ENCODE measurements around the gene ONECUT1.
A peak's percentile ranks its signal among the peaks of the same experiment; 100 is the strongest.
"Not testable (repeated sequence)": the region's sequence is repeated elsewhere in the genome, so short reads cannot be mapped to it uniquely, and the experiment has no call there.

Gene ONECUT1

DNA sequence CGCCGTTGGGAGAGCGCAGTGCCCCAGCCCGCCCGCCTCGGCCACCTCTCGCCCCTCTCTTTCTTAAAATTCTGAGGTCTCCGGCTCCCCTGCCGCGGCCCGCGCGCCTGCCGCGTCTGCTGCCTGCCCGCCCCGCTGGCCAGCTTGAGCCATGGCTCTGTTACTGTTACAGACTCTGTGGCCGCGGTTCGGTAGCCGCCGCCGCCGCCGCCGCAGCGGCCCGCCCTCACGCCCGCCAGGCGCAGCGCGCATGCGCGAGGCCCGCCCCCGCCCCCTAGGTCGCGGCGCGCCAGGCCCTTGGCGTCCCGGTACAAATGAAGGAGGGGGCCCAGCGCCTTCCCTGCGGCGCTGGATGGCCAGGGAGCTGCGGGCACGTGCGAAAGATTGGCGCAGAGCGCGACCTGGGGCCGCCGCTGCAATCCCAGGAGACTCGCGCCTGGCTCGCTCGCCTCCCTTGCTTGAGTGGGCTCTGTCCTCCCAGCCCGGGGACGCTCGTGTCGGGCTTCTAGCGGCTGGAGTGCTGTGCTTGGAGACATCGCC, at the start of gene ONECUT1:
ONECUT1 (minus strand) TSS at position 168 of the 540 bp plus-strand sequence. CDS start 452 bp downstream, outside the sequence.
- peak within 1 kb of the TSS; percentile 78 for H3K4me3 ChIP-seq
- no peak within 1 kb of the TSS for H3K27ac ChIP-seq
- TF ChIP-seq FOXP2 (optimal IDR thresholded peaks at IDR 0.05; ENCODE audit: control extremely low read depth, extremely low read length, insufficient read depth) (no peak), EZH2 (IDR thresholded peaks at IDR 0.05) (no peak), POLR2AphosphoS5 (IDR thresholded peaks at IDR 0.05; ENCODE audit: borderline replicate concordance, low read depth, low read length) (no peak)
- no peak within 1 kb of the TSS for H3K9ac ChIP-seq (ENCODE audit: insufficient read length)
- no peaks in the 10 kb centered on the region for H3K9me3 ChIP-seq (ENCODE audit: low read depth, low read length)
- H3K36me3 ChIP-seq (ENCODE audit: insufficient read depth, low read length): no peaks in the 10 kb centered on the region
- no peak for DNase-seq (ENCODE audit: low read depth, low spot score)

- Histone ChIP-seq H3K4me3 (no peak overlapping the region), H3K9me3 (ENCODE audit: low read depth, low read length) (no peaks in the 10 kb centered on the region), H3K27ac (no peak overlapping the region), H3K36me3 (ENCODE audit: insufficient read depth, low read length) (no peaks in the 10 kb centered on the region), H3K9ac (ENCODE audit: insufficient read length) (no peak overlapping the region)
- TF ChIP-seq EZH2 (IDR thresholded peaks at IDR 0.05) (no peak), FOXP2 (optimal IDR thresholded peaks at IDR 0.05; ENCODE audit: control extremely low read depth, extremely low read length, insufficient read depth) (no peak), POLR2AphosphoS5 (IDR thresholded peaks at IDR 0.05; ENCODE audit: borderline replicate concordance, low read depth, low read length) (no peak)
- no peak for DNase-seq (ENCODE audit: low read depth, low spot score)
Measured at GRCh38 chr15:52834379-52834778, 44.2 kb upstream of the ONECUT1 start.

DNA sequence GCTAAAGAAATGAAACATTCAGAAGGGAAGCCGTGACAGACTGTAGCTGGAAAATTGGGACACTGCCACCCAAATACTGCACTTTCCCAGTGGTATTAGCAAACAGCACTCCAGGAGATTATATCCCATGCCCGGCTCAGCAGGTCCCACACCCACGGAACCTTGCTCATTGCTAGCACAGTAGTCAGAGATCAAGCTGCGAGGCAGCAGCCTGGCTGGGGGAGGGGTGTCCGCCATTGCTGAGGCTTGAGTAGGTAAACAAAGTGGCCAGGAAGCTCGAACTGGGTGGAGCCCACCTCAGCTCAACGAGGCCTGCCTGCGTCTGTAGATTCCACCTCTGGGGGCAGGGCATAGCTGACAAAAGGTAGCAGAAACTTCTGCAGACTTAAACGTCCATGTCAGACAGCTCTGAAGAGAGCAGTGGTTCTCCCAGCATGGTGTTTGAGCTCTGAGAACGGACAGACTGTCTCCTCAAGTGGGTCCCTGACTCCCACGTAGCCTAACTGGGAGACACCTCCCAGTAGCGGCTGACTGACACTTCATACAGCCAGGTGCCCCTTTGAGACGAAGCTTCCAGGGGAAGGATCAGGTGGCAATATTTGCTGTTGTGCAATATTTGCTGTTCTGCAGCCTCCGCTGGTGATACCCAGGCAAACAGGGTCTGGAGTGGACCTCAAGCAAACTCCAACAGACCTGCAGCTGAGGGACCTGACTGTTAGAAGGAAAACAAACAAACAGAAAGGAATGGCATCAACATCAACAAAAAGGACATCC, 34.2 kb upstream of the ONECUT1 start:
- not testable (repeated sequence) for H3K4me3 ChIP-seq; H3K9me3 ChIP-seq (ENCODE audit: low read depth, low read length); H3K27ac ChIP-seq; DNase-seq (ENCODE audit: low read depth, low spot score); H3K9ac ChIP-seq (ENCODE audit: insufficient read length); H3K36me3 ChIP-seq (ENCODE audit: insufficient read depth, low read length)

DNA sequence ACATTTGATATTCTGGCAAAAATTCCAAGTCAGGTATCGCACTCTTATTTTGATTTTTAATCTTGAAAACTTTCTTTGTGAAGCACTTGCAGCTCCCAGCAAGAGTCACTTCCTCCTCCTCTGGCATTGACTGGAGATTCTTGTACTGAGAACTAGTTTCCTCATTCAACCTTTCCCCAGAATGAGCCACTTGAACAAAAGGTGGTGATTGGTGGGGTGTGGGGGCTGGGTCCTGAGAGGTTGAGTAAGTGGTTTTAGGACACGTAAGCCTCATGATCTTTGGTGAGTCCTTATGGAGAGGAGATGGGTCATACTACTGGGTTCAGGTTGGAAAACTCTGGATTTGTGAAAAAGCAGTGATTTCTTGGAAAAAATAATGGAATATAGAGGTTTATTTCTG, 32.3 kb upstream of the ONECUT1 start:
- DNase-seq (ENCODE audit: low read depth, low spot score): no peak
- TF ChIP-seq FOXP2 (optimal IDR thresholded peaks at IDR 0.05; ENCODE audit: control extremely low read depth, extremely low read length, insufficient read depth) (no peak), EZH2 (IDR thresholded peaks at IDR 0.05) (no peak), POLR2AphosphoS5 (IDR thresholded peaks at IDR 0.05; ENCODE audit: borderline replicate concordance, low read depth, low read length) (no peak)
- Histone ChIP-seq H3K27ac (no peak overlapping the region), H3K4me3 (no peak overlapping the region), H3K9ac (ENCODE audit: insufficient read length) (no peak overlapping the region), H3K36me3 (ENCODE audit: insufficient read depth, low read length) (no peaks in the 10 kb centered on the region), H3K9me3 (ENCODE audit: low read depth, low read length) (no peaks in the 10 kb centered on the region)

- no peak overlapping the region for H3K9ac ChIP-seq (ENCODE audit: insufficient read length)
- no peaks in the 10 kb centered on the region for H3K9me3 ChIP-seq (ENCODE audit: low read depth, low read length)
- TF ChIP-seq EZH2 (IDR thresholded peaks at IDR 0.05) (no peak), POLR2AphosphoS5 (IDR thresholded peaks at IDR 0.05; ENCODE audit: borderline replicate concordance, low read depth, low read length) (no peak), FOXP2 (optimal IDR thresholded peaks at IDR 0.05; ENCODE audit: control extremely low read depth, extremely low read length, insufficient read depth) (no peak)
- no peaks in the 10 kb centered on the region for H3K36me3 ChIP-seq (ENCODE audit: insufficient read depth, low read length)
- DNase-seq (ENCODE audit: low read depth, low spot score): no peak
- H3K27ac ChIP-seq: no peak overlapping the region
- H3K4me3 ChIP-seq: no peak overlapping the region
Measured at GRCh38 chr15:52819253-52819652, 29.1 kb upstream of the ONECUT1 start.

DNA sequence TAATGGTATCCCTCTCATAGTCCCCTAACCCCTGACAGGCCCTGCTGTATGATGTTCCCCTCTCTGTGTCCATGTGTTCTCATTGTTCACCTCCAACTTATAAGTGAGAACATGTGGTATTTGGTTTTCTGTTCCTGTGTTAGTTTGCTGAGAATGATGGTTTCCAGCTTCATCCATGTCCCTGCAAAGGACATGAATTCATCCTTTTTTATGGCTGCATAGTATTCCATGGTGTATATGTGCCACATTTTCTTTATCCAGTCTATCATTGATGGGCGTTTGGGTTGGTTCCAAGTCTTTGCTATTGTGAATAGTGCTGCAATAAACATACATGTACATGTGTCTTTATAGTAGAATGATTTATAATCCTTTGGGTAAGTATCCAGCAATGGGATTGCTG, 25.8 kb upstream of the ONECUT1 start:
- not testable (repeated sequence) for H3K9ac ChIP-seq (ENCODE audit: insufficient read length); H3K27ac ChIP-seq; DNase-seq (ENCODE audit: low read depth, low spot score); H3K9me3 ChIP-seq (ENCODE audit: low read depth, low read length); H3K36me3 ChIP-seq (ENCODE audit: insufficient read depth, low read length); H3K4me3 ChIP-seq

- DNase-seq (ENCODE audit: low read depth, low spot score): no peak
- no peaks in the 10 kb centered on the region for H3K36me3 ChIP-seq (ENCODE audit: insufficient read depth, low read length)
Measured at GRCh38 chr15:52808996-52809395, 18.9 kb upstream of the ONECUT1 start.

GRCh38 chr15:52808441-52808840, 18.3 kb upstream of the ONECUT1 start:
- TF ChIP-seq POLR2AphosphoS5 (IDR thresholded peaks at IDR 0.05; ENCODE audit: borderline replicate concordance, low read depth, low read length) (no peak), EZH2 (IDR thresholded peaks at IDR 0.05) (no peak), FOXP2 (optimal IDR thresholded peaks at IDR 0.05; ENCODE audit: control extremely low read depth, extremely low read length, insufficient read depth) (no peak)
- no peak overlapping the region for H3K27ac ChIP-seq
- H3K9me3 ChIP-seq (ENCODE audit: low read depth, low read length): no peaks in the 10 kb centered on the region
- no peak overlapping the region for H3K9ac ChIP-seq (ENCODE audit: insufficient read length)
- DNase-seq (ENCODE audit: low read depth, low spot score): no peak
- H3K36me3 ChIP-seq (ENCODE audit: insufficient read depth, low read length): no peaks in the 10 kb centered on the region
- H3K4me3 ChIP-seq: no peak overlapping the region

More at GRCh38 chr15:52808996-52809395, 18.9 kb upstream of the ONECUT1 start:
- no peak for TF ChIP-seq POLR2AphosphoS5 (IDR thresholded peaks at IDR 0.05; ENCODE audit: borderline replicate concordance, low read depth, low read length)
- TF ChIP-seq FOXP2 (optimal IDR thresholded peaks at IDR 0.05; ENCODE audit: control extremely low read depth, extremely low read length, insufficient read depth): no peak
- TF ChIP-seq EZH2 (IDR thresholded peaks at IDR 0.05): no peak
- no peak overlapping the region for H3K4me3 ChIP-seq
- H3K9me3 ChIP-seq (ENCODE audit: low read depth, low read length): no peaks in the 10 kb centered on the region
- no peak overlapping the region for H3K9ac ChIP-seq (ENCODE audit: insufficient read length)
- H3K27ac ChIP-seq: no peak overlapping the region

- no peak overlapping the region for H3K27ac ChIP-seq
- H3K9me3 ChIP-seq (ENCODE audit: low read depth, low read length): no peaks in the 10 kb centered on the region
- H3K36me3 ChIP-seq (ENCODE audit: insufficient read depth, low read length): no peaks in the 10 kb centered on the region
- no peak for DNase-seq (ENCODE audit: low read depth, low spot score)
- H3K9ac ChIP-seq (ENCODE audit: insufficient read length): no peak overlapping the region
- TF ChIP-seq EZH2 (IDR thresholded peaks at IDR 0.05): peak; percentile 14
- no peak for TF ChIP-seq FOXP2 (optimal IDR thresholded peaks at IDR 0.05; ENCODE audit: control extremely low read depth, extremely low read length, insufficient read depth)
- no peak overlapping the region for H3K4me3 ChIP-seq
Measured at GRCh38 chr15:52806284-52806655, 16.1 kb upstream of the ONECUT1 start.

All from SK-N-MC (cell line).